GM19328 (cell line): ENCODE measurements around the gene SORCS2.

Experiments
- ATAC-seq: cut with Tn5 transposase; IDR thresholded peaks from one replicate; pipeline ENCODE4 v1.9.1; 2021; ENCODE audit warnings: mild to moderate bottlenecking, moderate library complexity; ENCODE audit not compliant: unreplicated experiment

The SORCS2 gene

DNA sequence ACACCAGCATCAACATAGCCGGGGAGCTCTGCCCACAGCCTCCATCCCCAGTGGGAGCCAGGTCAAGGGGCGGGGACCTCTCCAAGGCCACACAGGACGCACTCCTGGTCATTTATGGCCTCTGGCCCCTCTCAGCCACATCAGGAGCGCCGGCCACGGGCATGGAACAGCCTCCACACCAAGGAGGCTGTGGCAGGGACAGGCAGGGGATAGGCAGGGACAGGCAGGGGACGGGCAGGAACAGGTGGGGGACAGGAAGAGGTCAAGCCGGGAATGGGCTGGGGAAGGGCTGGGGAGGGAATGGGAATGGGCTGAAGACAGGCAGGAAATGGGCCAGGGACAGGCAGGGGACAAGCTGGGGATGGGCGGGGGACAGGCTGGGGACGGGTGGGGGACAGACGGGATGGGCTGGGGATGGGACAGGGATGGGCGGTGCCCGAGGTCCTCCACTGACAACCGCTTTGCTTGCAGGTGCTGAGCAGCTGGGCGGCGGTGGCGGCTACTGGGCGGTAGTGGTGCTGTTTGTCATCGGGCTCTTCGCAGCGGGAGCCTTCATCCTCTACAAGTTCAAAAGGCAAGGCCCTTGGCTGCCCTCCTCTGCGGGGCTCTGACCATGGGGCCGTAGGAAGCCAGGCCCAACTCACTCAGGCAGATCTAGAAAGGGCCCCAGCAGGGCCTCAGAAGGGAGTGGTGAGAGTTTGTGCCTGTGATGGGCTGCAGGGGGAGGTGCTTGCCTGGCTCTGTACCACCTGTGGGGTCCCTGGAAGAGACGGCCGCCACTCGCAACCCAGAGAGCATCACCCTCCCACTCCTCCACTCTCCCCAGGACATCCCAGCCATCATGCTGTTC is 541.7 kb downstream of the SORCS2 start:
- ATAC-seq = no peak

DNA sequence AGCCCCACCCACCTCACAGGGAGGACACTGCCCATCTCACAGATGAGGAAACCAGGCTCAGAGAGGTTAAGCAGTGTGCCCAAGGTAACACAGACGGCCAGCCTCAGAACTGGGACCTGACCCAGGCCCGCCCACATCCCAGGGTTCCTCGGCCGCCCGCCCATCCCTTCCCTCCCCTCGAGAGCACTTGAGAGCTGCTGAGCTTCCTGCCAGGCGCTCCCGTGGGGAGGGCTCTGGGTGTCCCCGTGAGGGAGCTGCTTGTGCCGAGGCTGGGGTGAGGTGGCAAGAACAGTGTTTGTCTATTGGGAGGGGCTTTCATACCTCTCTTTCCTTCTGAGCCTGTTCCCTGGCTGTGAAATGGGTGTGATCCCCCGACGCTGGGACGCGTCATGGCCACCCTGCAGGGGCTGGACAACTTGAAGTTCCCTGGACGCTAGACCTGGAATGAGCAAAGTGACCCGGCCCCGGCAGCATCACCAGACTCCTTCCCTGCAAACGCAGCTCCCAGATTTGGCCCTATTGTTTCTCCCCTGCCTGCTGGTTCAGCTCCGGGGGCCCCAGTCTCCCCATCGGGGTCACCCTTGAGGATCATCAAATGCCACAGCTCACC is 542.4 kb downstream of the SORCS2 start:
- ATAC-seq = no peak

- ATAC-seq = no peak
Measured at GRCh38 chr4:7735395-7735794, 543.1 kb downstream of the SORCS2 start.

DNA sequence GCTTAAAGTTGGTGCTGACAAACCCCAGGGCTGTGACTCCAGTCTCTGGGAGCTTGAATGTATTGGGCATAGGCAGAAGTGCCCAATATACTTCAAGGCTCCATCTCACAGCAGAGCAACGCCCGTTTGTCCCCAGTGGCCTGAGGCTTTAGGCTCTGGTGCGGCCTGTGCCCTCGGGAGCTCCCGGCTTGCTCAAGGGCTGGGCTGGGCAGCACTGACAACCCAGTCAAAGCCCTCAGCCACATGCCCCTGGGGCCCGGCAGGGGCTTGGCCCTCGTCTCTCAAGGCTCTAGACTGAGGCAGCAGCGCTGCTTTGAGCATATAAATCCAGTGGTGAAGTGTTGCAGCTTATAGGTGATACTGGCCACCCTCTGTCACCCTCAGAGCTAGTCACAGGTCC is 543.6 kb downstream of the SORCS2 start:
- no peak for ATAC-seq

- no peak for ATAC-seq
Measured at GRCh38 chr4:7736436-7737267, 544.3 kb downstream of the SORCS2 start.

- ATAC-seq = no peak
Measured at GRCh38 chr4:7737268-7737645, 544.9 kb downstream of the SORCS2 start.

- no peak for ATAC-seq
Measured at GRCh38 chr4:7737752-7738457, 545.6 kb downstream of the SORCS2 start.

- no peak for ATAC-seq
Measured at GRCh38 chr4:7738458-7739076, 546.2 kb downstream of the SORCS2 start.

GRCh38 chr4:7739077-7739917 is 547.0 kb downstream of the SORCS2 start:
- no peak for ATAC-seq

GRCh38 chr4:7739918-7740865 is 547.9 kb downstream of the SORCS2 start:
- no peak for ATAC-seq

DNA sequence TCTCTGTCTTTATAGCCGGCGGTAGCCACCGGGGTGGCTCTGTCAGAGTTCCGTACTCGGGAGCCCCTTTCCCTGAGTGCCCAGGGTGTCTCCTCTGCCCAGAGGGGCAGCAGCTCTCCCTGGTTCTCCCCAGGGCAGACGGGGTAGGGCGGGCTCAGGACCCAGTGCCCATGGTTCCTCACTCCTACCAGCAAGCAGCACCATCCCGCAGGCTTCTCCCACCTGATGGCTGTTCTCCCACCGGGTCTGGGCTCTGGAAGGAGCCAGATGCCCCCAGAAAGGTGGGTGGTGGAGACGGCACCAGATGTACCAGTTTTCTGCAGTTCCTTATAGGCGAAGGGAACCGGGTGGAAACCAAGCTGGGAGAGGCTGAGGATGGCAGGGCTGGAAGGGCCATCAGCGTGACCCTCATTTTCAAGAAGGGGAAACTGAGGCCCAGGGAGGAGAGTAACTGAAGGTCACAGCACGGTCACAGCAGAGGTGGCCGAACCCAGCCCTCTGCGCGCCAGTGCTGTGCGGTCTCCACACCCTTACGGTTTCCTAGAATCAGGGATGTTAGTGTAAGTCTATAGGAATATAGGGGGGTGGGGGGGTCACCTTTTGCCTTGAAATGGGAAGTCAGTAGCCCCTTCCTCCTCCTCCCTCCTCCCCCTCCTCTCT is 548.7 kb downstream of the SORCS2 start:
- no peak for ATAC-seq

- ATAC-seq = no peak
Measured at GRCh38 chr4:7741946-7742806, 549.8 kb downstream of the SORCS2 start.

DNA sequence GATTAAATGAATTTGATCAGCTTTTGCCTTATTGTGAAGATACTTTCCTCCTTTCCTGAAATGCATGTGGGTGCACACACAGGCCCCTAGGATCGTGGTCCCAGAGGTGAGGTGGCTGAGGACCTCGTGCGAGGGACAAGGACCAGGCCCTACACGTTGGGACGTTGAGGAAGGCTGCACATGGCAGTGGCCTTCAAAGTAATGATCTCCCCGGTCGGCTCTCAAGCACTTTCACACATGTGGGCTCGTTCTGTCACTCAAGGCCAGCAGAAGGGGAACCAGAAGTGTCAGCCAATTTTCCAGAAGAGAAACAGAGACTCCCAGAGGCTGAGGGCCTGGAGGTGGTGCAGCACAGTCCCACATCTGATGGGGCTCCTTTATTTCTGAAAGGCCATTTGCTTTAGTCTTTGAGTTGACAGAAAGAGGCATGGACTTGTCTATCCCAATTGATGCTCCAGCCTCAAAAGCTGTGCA is 550.5 kb downstream of the SORCS2 start:
- no peak for ATAC-seq

- ATAC-seq = no peak
Measured at GRCh38 chr4:7744142-7744804, 551.9 kb downstream of the SORCS2 start.

DNA sequence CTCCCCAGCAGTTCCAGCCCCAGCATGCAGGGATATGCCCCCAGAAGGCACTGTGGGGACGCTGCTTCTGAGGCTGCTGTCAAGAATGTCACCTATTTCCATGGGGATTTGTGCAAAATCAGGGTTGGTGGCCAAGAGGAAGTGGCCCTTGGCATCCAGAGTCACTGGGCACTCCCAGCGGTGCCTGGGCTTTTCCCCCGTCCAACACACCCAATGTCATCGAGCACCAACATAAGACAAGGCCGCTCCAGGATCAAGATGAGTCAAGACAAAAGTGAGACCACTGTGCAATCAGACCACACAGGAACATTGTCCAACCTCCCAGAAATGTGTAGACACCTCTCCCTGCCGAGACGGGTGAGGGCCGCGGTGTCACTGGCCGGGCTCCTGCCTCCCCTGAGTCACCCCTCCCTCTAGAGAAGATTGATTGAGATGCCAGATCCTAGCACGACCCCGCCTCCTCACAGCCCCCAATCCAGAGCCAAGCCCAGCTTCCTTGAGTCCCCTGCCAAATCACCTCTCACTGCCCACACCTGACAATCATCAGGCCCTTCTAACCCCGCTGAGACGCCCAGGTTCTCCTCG is 553.1 kb downstream of the SORCS2 start:
- ATAC-seq = no peak
